H9 (cell line): ENCODE results near the gene PAFAH1B2. TPM values are rescaled to one million over a fixed set of nuclear protein-coding genes. Genes with fewer than 3 reads are reported as not detected.
A peak's percentile ranks its signal among the peaks of the same experiment; 100 is the strongest.

Experiments used
- DNase-seq: peaks from one replicate; pipeline ENCODE4 v3.0.0-alpha.2; 2017
- H2AFZ ChIP-seq: one replicate; pipeline ENCODE4 v1.6.1; 2013; ENCODE audit warnings: mild to moderate bottlenecking, low read length, control low read depth, moderate library complexity
- H2AK5ac ChIP-seq: 2 replicates; pipeline ENCODE4 v1.6.1; 2013; ENCODE audit warnings: low read length, control low read depth, mixed read lengths; ENCODE audit not compliant: insufficient read length
- H2BK120ac ChIP-seq: one replicate; pipeline ENCODE4 v1.6.1; 2013; ENCODE audit warnings: low read depth, mild to moderate bottlenecking, low read length, control low read depth, inconsistent platforms; ENCODE audit not compliant: poor library complexity, severe bottlenecking
- H2BK12ac ChIP-seq: 2 replicates; pipeline ENCODE4 v1.6.1; 2013; ENCODE audit warnings: low read length, control low read depth, mixed read lengths, low read depth; ENCODE audit not compliant: insufficient read length
- H2BK15ac ChIP-seq: 2 replicates; pipeline ENCODE4 v1.6.1; 2013; ENCODE audit warnings: low read depth, low read length, control low read depth
- H2BK20ac ChIP-seq: one replicate; pipeline ENCODE4 v1.6.1; 2013; ENCODE audit warnings: low read depth, mild to moderate bottlenecking, low read length, control low read depth, inconsistent platforms; ENCODE audit not compliant: poor library complexity, severe bottlenecking
- H2BK5ac ChIP-seq: 2 replicates; pipeline ENCODE4 v1.6.1; 2013; ENCODE audit warnings: low read length, control low read depth, mixed read lengths; ENCODE audit not compliant: insufficient read length
- H3K14ac ChIP-seq: 2 replicates; pipeline ENCODE4 v1.6.1; 2013; ENCODE audit warnings: low read length, control low read depth; ENCODE audit not compliant: insufficient read depth
- H3K18ac ChIP-seq: 2 replicates; pipeline ENCODE4 v1.6.1; 2013; ENCODE audit warnings: low read depth, mild to moderate bottlenecking, mixed read lengths, low read length, control low read depth; ENCODE audit not compliant: insufficient read length
- H3K23ac ChIP-seq: 2 replicates; pipeline ENCODE4 v1.6.1; 2013; ENCODE audit warnings: low read length, control low read depth, mixed read lengths, low read depth; ENCODE audit not compliant: insufficient read length
- H3K23me2 ChIP-seq: 2 replicates; pipeline ENCODE4 v1.6.1; 2013; ENCODE audit warnings: low read depth, mild to moderate bottlenecking, mixed read lengths, low read length, control low read depth; ENCODE audit not compliant: insufficient read length, poor library complexity, severe bottlenecking
- H3K27ac ChIP-seq: 2 replicates; pipeline ENCODE4 v1.5.1; 2013; ENCODE audit warnings: low read length, control low read depth, mixed read lengths, low read depth; ENCODE audit not compliant: insufficient read length
- H3K27me3 ChIP-seq: 2 replicates; pipeline ENCODE4 v1.6.1; 2013; ENCODE audit warnings: low read length, control low read depth, inconsistent platforms; ENCODE audit not compliant: insufficient read depth
- H3K4ac ChIP-seq: 2 replicates; pipeline ENCODE4 v1.6.1; 2013; ENCODE audit warnings: low read depth, mild to moderate bottlenecking, control low read depth, inconsistent platforms, low read length, moderate library complexity
- H3K4me1 ChIP-seq: 2 replicates; pipeline ENCODE4 v1.6.1; 2013; ENCODE audit warnings: low read length, control low read depth, inconsistent platforms; ENCODE audit not compliant: insufficient read depth
- H3K4me2 ChIP-seq: 2 replicates; pipeline ENCODE4 v1.6.1; 2013; ENCODE audit warnings: low read length, control low read depth, mixed read lengths; ENCODE audit not compliant: insufficient read length, insufficient read depth
- H3K56ac ChIP-seq: 2 replicates; pipeline ENCODE4 v1.6.1; 2013; ENCODE audit warnings: low read depth, mild to moderate bottlenecking, mixed read lengths, low read length, control low read depth; ENCODE audit not compliant: insufficient read length
- H3K79me1 ChIP-seq: 2 replicates; pipeline ENCODE4 v1.6.1; 2013; ENCODE audit warnings: low read depth, mild to moderate bottlenecking, moderate library complexity, low read length, control low read depth, inconsistent platforms; ENCODE audit not compliant: insufficient read depth, poor library complexity, severe bottlenecking
- H3K79me2 ChIP-seq: 2 replicates; pipeline ENCODE4 v1.6.1; 2013; ENCODE audit warnings: low read length, control low read depth, inconsistent platforms; ENCODE audit not compliant: insufficient read depth
- H3K9ac ChIP-seq: 2 replicates; pipeline ENCODE4 v1.6.1; 2013; ENCODE audit warnings: low read length, control low read depth, mixed read lengths; ENCODE audit not compliant: insufficient read length; ENCODE audit errors: extremely low read depth
- H3K9me3 ChIP-seq: one replicate; pipeline ENCODE4 v1.6.1; 2013; ENCODE audit warnings: low read depth, low read length, inconsistent platforms; ENCODE audit not compliant: control insufficient read depth
- H3T11ph ChIP-seq: one replicate; pipeline ENCODE4 v1.6.1; 2013; ENCODE audit warnings: mild to moderate bottlenecking, low read length, control low read depth, inconsistent platforms
- H4K20me1 ChIP-seq: one replicate; pipeline ENCODE4 v1.6.1; 2013; ENCODE audit not compliant: control insufficient read depth, insufficient read length, insufficient read depth
- H4K5ac ChIP-seq: 2 replicates; pipeline ENCODE4 v1.6.1; 2013; ENCODE audit warnings: low read depth, mild to moderate bottlenecking, mixed read lengths, low read length, control low read depth; ENCODE audit not compliant: insufficient read length
- H4K8ac ChIP-seq: replicated peaks from 2 replicates; pipeline ENCODE4 v1.6.1; 2013; ENCODE audit warnings: low read length, control low read depth, mixed read lengths, low read depth; ENCODE audit not compliant: insufficient read length
- H4K91ac ChIP-seq: 2 replicates; pipeline ENCODE4 v1.6.1; 2013; ENCODE audit warnings: low read depth, mild to moderate bottlenecking, moderate library complexity, mixed read lengths, low read length, control low read depth; ENCODE audit not compliant: insufficient read length
- H3K27ac Mint-ChIP-seq, 3 experiments: 2 replicates in 2 of 3; 3 replicates in 1 of 3; pipeline ENCODE4 v1.8.0; 2020 to 2021; ENCODE audit warnings: mixed read lengths in 3 of 3, mild to moderate bottlenecking in 1 of 3, moderate library complexity in 1 of 3
- H3K27me3 Mint-ChIP-seq: 2 replicates; pipeline ENCODE4 v1.8.0; 2021; ENCODE audit warnings: low read depth, mild to moderate bottlenecking, moderate library complexity, mixed read lengths
- H3K36me3 Mint-ChIP-seq, 3 experiments: 2 replicates in 2 of 3; 3 replicates in 1 of 3; pipeline ENCODE4 v1.8.0; 2020 to 2021; ENCODE audit warnings: low read depth in 3 of 3, mixed read lengths in 3 of 3; ENCODE audit not compliant: insufficient read depth in 1 of 3
- H3K4me1 Mint-ChIP-seq, 2 experiments: 2 replicates each; pipeline ENCODE4 v1.8.0; 2020; ENCODE audit warnings: mixed read lengths in 2 of 2
- H3K4me3 Mint-ChIP-seq, 2 experiments: 2 replicates in 1 of 2; 3 replicates in 1 of 2; pipeline ENCODE4 v1.8.0; 2020 to 2021; ENCODE audit warnings: mild to moderate bottlenecking in 2 of 2, mixed read lengths in 2 of 2, moderate library complexity in 1 of 2
- H3K9me3 Mint-ChIP-seq, 2 experiments: 2 replicates in 1 of 2; 3 replicates in 1 of 2; pipeline ENCODE4 v1.8.0; 2020; ENCODE audit warnings: mild to moderate bottlenecking in 2 of 2, mixed read lengths in 2 of 2, moderate library complexity in 1 of 2
- WGBS: extraction: QIAGEN DNeasy Blood & Tissue Kit; methylation state at CpG from one replicate; pipeline ENCODE4 v1.1.7; 2013; ENCODE audit warnings: missing lambda C conversion rate, low lambda C conversion rate, mixed read lengths; ENCODE audit not compliant: insufficient read length; ENCODE audit errors: extremely low coverage; 5-methylcytosine and 5-hydroxymethylcytosine counted together
- total RNA-seq: library from RNA; stranded (reverse); gene quantifications from 2 replicates; pipeline ENCODE4 v1.2.1, GENCODE V29; 2021
- TF ChIP-seq, protein P1 (sequence below): fragments of 200-600 bp; sonication (generic); conservative IDR thresholded peaks from 3 replicates; pipeline ENCODE4 v1.8.0; 2021; ENCODE audit warnings: antibody characterized with exemption, mild to moderate bottlenecking

Gene PAFAH1B2
- total RNA-seq, 1 experiment from 2014 or later, result 161 TPM

DNA sequence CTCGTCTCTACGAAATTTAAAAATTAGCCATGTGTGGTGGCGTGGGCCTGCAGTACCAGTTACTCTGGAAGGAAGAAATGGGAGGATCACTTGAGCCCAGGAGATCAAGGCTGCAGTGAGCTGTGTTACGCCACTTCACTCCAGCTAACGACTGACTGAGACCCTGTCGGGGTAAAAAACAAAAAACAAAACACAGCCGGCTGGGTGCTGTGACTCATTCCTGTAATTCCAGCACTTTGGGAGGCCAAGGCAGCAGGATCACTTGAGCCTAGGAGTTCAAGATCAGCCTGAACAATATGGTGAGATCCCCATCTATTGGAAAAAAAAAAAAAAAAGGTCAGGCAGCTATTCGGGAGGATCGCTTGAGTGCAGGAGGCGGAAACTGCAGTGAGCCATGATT is 2.4 kb downstream of the PAFAH1B2 start:
- H3K9me3 ChIP-seq, result no peaks in the 10 kb centered on the region
- H3K14ac ChIP-seq, result no peak overlapping the region
- H3K36me3 Mint-ChIP-seq, result peaks cover 37 to 56% (median 55%) of the 10 kb centered on the region in 3 experiments
- no peak overlapping the region for H2AFZ ChIP-seq
- H2BK120ac ChIP-seq, result no peak overlapping the region
- no peak overlapping the region for H4K91ac ChIP-seq
- no peaks in the 10 kb centered on the region for H3K27me3 ChIP-seq
- no CpG with 5 or more reads among the region's 10 CpGs for WGBS
- H3K27me3 Mint-ChIP-seq, result peaks cover under 1% of the 10 kb centered on the region
- no peak overlapping the region for H2BK5ac ChIP-seq
- no peak overlapping the region for H3K9ac ChIP-seq
- H4K8ac ChIP-seq, result no peak overlapping the region
- H2BK15ac ChIP-seq, result no peak overlapping the region
- H3K79me1 ChIP-seq, result peaks cover 5% of the 10 kb centered on the region
- no peak overlapping the region for H2BK20ac ChIP-seq
- TF ChIP-seq, protein P1, sequence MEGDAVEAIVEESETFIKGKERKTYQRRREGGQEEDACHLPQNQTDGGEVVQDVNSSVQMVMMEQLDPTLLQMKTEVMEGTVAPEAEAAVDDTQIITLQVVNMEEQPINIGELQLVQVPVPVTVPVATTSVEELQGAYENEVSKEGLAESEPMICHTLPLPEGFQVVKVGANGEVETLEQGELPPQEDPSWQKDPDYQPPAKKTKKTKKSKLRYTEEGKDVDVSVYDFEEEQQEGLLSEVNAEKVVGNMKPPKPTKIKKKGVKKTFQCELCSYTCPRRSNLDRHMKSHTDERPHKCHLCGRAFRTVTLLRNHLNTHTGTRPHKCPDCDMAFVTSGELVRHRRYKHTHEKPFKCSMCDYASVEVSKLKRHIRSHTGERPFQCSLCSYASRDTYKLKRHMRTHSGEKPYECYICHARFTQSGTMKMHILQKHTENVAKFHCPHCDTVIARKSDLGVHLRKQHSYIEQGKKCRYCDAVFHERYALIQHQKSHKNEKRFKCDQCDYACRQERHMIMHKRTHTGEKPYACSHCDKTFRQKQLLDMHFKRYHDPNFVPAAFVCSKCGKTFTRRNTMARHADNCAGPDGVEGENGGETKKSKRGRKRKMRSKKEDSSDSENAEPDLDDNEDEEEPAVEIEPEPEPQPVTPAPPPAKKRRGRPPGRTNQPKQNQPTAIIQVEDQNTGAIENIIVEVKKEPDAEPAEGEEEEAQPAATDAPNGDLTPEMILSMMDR, result no peak
- DNase-seq, result no peak
- H3K9me3 Mint-ChIP-seq, result no peaks in the 10 kb centered on the region; a peak in 2 of 5 replicates
- no peaks in the 10 kb centered on the region for H4K20me1 ChIP-seq
- no peak overlapping the region for H3K27ac ChIP-seq
- no peak overlapping the region for H3K56ac ChIP-seq
- no peaks in the 10 kb centered on the region; the same call in 1 of the 2 replicates for H3K4me1 ChIP-seq
- H2AK5ac ChIP-seq, result no peak overlapping the region
- peaks cover 55% of the 10 kb centered on the region for H3K79me2 ChIP-seq
- H3T11ph ChIP-seq, result no peak overlapping the region
- H3K4me3 Mint-ChIP-seq, result peak overlapping the region; percentile 91 to 95; a peak in 4 of 5 replicates
- no peak overlapping the region for H3K4ac ChIP-seq
- H3K4me2 ChIP-seq, result no peak overlapping the region
- peaks cover 30 to 39% of the 10 kb centered on the region in 2 experiments for H3K4me1 Mint-ChIP-seq
- H4K5ac ChIP-seq, result no peak overlapping the region
- H3K18ac ChIP-seq, result no peak overlapping the region
- H3K23ac ChIP-seq, result no peak overlapping the region
- no peak overlapping the region for H2BK12ac ChIP-seq
- H3K23me2 ChIP-seq, result peaks cover 15% of the 10 kb centered on the region
- H3K27ac Mint-ChIP-seq, result peak overlapping the region; percentile 67 to 89 (median 73); a peak in 5 of 7 replicates
